ENCODE data around the gene DCST1. TPM values are rescaled to one million over a fixed set of nuclear protein-coding genes. Genes with fewer than 3 reads are reported as not detected.

DCST1 gene
- total and polyA plus RNA-seq, 2 of the 13 experiments (the other 11 are each of a cell fraction or from before 2014, with no cell fraction given): 0.04 TPM; not detected in 1

DNA sequence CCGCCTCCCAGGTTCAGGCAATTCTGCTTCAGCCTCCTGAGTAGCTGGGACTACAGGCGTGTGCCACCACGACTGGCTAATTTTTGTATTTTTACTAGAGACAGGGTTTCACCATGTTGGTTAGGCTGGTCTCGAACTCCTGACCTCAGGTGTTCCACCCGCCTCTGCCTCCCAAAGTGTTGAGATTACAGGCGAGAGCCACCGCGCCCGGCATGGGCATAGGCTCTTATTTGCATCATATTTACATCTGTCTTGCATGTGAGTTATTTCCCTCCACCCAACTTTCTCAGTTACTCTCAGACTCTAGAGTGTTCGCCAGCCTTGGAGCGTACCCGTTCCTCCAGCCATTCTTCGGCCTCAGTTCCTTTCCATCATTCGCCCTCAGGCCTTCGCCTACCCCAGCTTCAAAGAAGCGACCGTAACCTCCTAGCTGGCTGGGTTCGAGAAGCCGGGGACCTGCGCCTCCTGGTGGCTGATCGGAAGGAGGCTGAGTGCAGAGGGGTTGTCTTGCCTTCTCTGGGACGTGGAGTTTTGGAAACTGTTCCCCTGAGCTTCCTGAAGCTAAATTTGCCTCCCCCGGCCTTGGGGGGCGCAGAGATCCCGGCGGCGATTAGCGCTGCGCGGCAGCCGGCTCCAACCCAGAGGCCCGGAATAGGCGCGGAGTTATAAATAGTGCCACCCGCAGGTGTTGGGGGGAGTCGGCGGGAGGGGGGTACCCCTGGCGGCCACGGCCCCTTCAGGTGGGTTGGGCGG lies 34.6 kb upstream of the DCST1 start (continued):
- TF ChIP-seq, protein P1, sequence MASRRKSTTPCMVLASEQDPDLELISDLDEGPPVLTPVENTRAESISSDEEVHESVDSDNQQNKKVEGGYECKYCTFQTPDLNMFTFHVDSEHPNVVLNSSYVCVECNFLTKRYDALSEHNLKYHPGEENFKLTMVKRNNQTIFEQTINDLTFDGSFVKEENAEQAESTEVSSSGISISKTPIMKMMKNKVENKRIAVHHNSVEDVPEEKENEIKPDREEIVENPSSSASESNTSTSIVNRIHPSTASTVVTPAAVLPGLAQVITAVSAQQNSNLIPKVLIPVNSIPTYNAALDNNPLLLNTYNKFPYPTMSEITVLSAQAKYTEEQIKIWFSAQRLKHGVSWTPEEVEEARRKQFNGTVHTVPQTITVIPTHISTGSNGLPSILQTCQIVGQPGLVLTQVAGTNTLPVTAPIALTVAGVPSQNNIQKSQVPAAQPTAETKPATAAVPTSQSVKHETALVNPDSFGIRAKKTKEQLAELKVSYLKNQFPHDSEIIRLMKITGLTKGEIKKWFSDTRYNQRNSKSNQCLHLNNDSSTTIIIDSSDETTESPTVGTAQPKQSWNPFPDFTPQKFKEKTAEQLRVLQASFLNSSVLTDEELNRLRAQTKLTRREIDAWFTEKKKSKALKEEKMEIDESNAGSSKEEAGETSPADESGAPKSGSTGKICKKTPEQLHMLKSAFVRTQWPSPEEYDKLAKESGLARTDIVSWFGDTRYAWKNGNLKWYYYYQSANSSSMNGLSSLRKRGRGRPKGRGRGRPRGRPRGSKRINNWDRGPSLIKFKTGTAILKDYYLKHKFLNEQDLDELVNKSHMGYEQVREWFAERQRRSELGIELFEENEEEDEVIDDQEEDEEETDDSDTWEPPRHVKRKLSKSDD (CRISPR knock-in tag; IDR thresholded peaks at IDR 0.05; ENCODE audit: low read depth): 0 out of 2 replicates have a peak, but pooled peaks have one; percentile 45
- no peak; the same call in 1 of the 2 replicates for TF ChIP-seq HOXA5 (CRISPR knock-in tag; IDR thresholded peaks at IDR 0.05)
- TF ChIP-seq PTBP1 (IDR thresholded peaks at IDR 0.05; ENCODE audit: low read depth, low read length, poor library complexity, severe bottlenecking): no peak
- TF ChIP-seq HNRNPL (IDR thresholded peaks at IDR 0.05; ENCODE audit: low read depth, low read length): 0 out of 2 replicates have a peak, but pooled peaks have one; percentile 32
- 0 out of 2 replicates have a peak, but pooled peaks have one; percentile 9 for TF ChIP-seq CSRNP1 (CRISPR knock-in tag; IDR thresholded peaks at IDR 0.05)
- peak; percentile 53; the same call in 1 of the 2 replicates for TF ChIP-seq RAD21 (CRISPR knock-in tag; IDR thresholded peaks at IDR 0.05)
- TF ChIP-seq, protein P2, sequence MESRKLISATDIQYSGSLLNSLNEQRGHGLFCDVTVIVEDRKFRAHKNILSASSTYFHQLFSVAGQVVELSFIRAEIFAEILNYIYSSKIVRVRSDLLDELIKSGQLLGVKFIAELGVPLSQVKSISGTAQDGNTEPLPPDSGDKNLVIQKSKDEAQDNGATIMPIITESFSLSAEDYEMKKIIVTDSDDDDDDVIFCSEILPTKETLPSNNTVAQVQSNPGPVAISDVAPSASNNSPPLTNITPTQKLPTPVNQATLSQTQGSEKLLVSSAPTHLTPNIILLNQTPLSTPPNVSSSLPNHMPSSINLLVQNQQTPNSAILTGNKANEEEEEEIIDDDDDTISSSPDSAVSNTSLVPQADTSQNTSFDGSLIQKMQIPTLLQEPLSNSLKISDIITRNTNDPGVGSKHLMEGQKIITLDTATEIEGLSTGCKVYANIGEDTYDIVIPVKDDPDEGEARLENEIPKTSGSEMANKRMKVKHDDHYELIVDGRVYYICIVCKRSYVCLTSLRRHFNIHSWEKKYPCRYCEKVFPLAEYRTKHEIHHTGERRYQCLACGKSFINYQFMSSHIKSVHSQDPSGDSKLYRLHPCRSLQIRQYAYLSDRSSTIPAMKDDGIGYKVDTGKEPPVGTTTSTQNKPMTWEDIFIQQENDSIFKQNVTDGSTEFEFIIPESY (CRISPR knock-in tag; IDR thresholded peaks at IDR 0.05): peak; percentile 79
- TF ChIP-seq, protein P3, sequence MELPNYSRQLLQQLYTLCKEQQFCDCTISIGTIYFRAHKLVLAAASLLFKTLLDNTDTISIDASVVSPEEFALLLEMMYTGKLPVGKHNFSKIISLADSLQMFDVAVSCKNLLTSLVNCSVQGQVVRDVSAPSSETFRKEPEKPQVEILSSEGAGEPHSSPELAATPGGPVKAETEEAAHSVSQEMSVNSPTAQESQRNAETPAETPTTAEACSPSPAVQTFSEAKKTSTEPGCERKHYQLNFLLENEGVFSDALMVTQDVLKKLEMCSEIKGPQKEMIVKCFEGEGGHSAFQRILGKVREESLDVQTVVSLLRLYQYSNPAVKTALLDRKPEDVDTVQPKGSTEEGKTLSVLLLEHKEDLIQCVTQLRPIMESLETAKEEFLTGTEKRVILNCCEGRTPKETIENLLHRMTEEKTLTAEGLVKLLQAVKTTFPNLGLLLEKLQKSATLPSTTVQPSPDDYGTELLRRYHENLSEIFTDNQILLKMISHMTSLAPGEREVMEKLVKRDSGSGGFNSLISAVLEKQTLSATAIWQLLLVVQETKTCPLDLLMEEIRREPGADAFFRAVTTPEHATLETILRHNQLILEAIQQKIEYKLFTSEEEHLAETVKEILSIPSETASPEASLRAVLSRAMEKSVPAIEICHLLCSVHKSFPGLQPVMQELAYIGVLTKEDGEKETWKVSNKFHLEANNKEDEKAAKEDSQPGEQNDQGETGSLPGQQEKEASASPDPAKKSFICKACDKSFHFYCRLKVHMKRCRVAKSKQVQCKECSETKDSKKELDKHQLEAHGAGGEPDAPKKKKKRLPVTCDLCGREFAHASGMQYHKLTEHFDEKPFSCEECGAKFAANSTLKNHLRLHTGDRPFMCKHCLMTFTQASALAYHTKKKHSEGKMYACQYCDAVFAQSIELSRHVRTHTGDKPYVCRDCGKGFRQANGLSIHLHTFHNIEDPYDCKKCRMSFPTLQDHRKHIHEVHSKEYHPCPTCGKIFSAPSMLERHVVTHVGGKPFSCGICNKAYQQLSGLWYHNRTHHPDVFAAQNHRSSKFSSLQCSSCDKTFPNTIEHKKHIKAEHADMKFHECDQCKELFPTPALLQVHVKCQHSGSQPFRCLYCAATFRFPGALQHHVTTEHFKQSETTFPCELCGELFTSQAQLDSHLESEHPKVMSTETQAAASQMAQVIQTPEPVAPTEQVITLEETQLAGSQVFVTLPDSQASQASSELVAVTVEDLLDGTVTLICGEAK (IDR thresholded peaks at IDR 0.05): no peak
- TF ChIP-seq, protein P3 (CRISPR knock-in tag; IDR thresholded peaks at IDR 0.05): no peak
- TF ChIP-seq, protein P4, sequence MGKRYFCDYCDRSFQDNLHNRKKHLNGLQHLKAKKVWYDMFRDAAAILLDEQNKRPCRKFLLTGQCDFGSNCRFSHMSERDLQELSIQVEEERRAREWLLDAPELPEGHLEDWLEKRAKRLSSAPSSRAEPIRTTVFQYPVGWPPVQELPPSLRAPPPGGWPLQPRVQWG (CRISPR knock-in tag; IDR thresholded peaks at IDR 0.05; ENCODE audit: borderline replicate concordance, low read depth): no peak
- no peak for TF ChIP-seq RFX3 (CRISPR knock-in tag; IDR thresholded peaks at IDR 0.05)
